Activated B cell treated with CpG ODN at 0.5 μM for 24 hours (primary cell): ENCODE results near the gene CDK14. TPM values are rescaled to one million over a fixed set of nuclear protein-coding genes. Genes with fewer than 3 reads are reported as not detected.

ENCODE experiments used
- ATAC-seq: fragments of 200-7000 bp; cut with Tn5 transposase; one replicate; pipeline ENCODE4 v1.10.0; 2021; ENCODE audit warnings: low read depth, mild to moderate bottlenecking, moderate library complexity
- CTCF ChIA-PET: fragments of 350-600 bp; sonication (Branson Sonifier 250); formaldehyde crosslinking; loops from one replicate; lab custom pipeline; 2021; ENCODE audit warnings: antibody characterized with exemption; lab: Charles Lee
- POLR2A ChIA-PET: fragments of 350-600 bp; sonication (Branson Sonifier 250); formaldehyde crosslinking; loops from one replicate; lab custom pipeline; 2021; ENCODE audit warnings: antibody characterized with exemption; lab: Charles Lee
- DNase-seq: peaks from one replicate; pipeline ENCODE4 v3.0.0; 2022
- H3K27ac Mint-ChIP-seq: one replicate; pipeline ENCODE4 v1.8.0; 2020; ENCODE audit warnings: mixed read lengths
- H3K27me3 Mint-ChIP-seq: one replicate; pipeline ENCODE4 v1.8.0; 2021; ENCODE audit warnings: mixed read lengths
- H3K36me3 Mint-ChIP-seq: one replicate; pipeline ENCODE4 v1.8.0; 2021; ENCODE audit warnings: low read depth, mixed read lengths
- H3K4me1 Mint-ChIP-seq: one replicate; pipeline ENCODE4 v1.8.0; 2021; ENCODE audit warnings: mixed read lengths
- H3K4me3 Mint-ChIP-seq: one replicate; pipeline ENCODE4 v1.8.0; 2020; ENCODE audit warnings: mild to moderate bottlenecking, mixed read lengths
- H3K9me3 Mint-ChIP-seq: one replicate; pipeline ENCODE4 v1.8.0; 2020; ENCODE audit warnings: mixed read lengths
- intact Hi-C: fragments of 100-400 bp; cut with micrococcal nuclease; formaldehyde crosslinking; loops from one replicate; pipeline ENCODE4 v1.15.1; 2024
- total RNA-seq: library from RNA; stranded (reverse); gene quantifications from 2 replicates; pipeline ENCODE4 v1.2.3, GENCODE V29; 2022
- TF ChIP-seq, protein P1 (sequence below): fragments of 200-600 bp; IDR thresholded peaks from one replicate; pipeline ENCODE4 v1.8.0; 2022; ENCODE audit warnings: antibody characterized with exemption, mild to moderate bottlenecking

CDK14 gene
- total RNA-seq, 1 donor from 2014 or later: 140 TPM

DNA sequence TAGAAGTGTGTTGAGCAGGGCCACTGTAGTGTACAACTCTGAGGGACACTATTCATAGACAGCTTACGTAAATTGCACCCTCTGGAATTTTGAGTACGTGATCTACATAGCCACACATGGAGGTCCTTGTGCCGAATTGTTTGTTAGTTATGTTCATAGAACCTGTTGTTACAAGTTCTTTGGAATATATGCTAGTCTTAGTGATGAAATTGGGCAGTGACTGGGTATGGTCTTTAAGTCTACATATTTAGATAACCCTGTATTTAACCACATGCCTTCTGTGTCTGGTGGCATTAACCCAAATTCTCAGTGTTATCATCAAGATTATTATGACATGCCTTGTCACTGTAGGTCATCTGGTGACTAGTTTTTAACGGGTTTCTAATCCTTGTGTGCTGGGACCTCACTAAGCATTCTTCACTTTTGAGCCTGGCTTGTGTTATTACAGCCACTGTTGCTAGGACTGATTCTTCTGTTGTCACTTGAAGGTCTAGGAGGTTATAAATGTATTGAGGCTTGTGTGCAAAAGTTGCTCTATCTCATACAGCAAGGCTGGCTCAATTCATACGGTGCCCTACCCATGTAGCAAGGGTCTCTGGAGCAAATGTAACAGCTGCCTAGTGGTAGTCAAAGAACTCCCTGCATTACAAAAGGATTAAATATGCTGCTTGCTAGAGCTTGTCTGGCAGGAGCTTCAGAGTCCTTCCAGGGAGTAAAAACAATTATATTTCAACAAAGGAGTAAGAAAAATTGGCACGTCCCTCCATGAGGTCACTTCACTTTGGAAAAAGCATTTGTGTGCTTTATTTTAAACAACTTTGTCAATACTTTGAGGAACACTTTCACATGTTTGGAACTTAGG lies 65.4 kb downstream of the CDK14 start:
- Mint-ChIP-seq H3K9me3 (peaks cover 5% of the 10 kb centered on the region), H3K36me3 (no peaks in the 10 kb centered on the region), H3K27ac (peak overlapping the region; percentile 62), H3K27me3 (no peaks in the 10 kb centered on the region), H3K4me3 (no peak overlapping the region), H3K4me1 (peaks cover 45% of the 10 kb centered on the region)
- ChIA-PET CTCF (no interaction called here), POLR2A (interaction anchor here (1.4 kb wide), 1 partner anchor 48 kb away, joined by 3 read pairs; no protein-coding TSS in a partner anchor)
- DNase-seq: no peak
- intact Hi-C loops: loop anchor here (10.0 kb wide), 1 partner anchor 603 kb away; the partner anchor contains the start of gene FZD1
- TF ChIP-seq, protein P1, sequence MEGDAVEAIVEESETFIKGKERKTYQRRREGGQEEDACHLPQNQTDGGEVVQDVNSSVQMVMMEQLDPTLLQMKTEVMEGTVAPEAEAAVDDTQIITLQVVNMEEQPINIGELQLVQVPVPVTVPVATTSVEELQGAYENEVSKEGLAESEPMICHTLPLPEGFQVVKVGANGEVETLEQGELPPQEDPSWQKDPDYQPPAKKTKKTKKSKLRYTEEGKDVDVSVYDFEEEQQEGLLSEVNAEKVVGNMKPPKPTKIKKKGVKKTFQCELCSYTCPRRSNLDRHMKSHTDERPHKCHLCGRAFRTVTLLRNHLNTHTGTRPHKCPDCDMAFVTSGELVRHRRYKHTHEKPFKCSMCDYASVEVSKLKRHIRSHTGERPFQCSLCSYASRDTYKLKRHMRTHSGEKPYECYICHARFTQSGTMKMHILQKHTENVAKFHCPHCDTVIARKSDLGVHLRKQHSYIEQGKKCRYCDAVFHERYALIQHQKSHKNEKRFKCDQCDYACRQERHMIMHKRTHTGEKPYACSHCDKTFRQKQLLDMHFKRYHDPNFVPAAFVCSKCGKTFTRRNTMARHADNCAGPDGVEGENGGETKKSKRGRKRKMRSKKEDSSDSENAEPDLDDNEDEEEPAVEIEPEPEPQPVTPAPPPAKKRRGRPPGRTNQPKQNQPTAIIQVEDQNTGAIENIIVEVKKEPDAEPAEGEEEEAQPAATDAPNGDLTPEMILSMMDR: no peak
- ATAC-seq: no peak

DNA sequence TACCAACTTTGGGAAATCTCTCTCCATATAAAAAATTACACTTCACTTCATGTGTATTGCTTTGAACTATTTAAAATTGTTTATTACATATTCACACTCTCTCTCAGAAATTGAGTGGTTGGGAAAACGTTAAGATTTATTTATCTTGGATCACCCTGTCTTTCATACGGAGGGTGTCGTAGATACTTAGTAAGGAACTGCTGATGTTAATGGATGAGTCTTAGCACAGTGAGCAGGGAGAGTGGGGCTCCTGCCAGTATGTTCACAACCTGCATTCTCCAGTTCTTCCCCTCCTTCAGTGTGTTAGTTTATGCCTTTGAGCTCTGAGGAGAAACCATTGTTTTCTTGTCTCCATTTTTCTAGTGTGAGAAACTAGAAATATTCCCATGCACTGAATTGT lies 67.1 kb downstream of the CDK14 start:
- Mint-ChIP-seq H3K4me1 (peaks cover 40% of the 10 kb centered on the region), H3K9me3 (peaks cover 4% of the 10 kb centered on the region), H3K36me3 (no peaks in the 10 kb centered on the region), H3K27me3 (no peaks in the 10 kb centered on the region), H3K27ac (no peak overlapping the region), H3K4me3 (no peak overlapping the region)
- intact Hi-C loops: loop anchor here (10.0 kb wide), 1 partner anchor 602 kb away; the partner anchor contains the start of gene FZD1
- CTCF ChIA-PET: interaction anchor here (1.0 kb wide), 1 partner anchor 8 kb away, joined by 3 read pairs; no protein-coding TSS in a partner anchor
- ATAC-seq (no peak), DNase-seq (no peak)
- POLR2A ChIA-PET: interaction anchor here (1.4 kb wide), 1 partner anchor 46 kb away, joined by 3 read pairs; no protein-coding TSS in a partner anchor
- TF ChIP-seq, protein P1: no peak

GRCh38 chr7:90666186-90666585 lies 70.1 kb downstream of the CDK14 start:
- ChIA-PET CTCF (no interaction called here), POLR2A (no interaction called here)
- TF ChIP-seq, protein P1: no peak
- no peak for ATAC-seq
- peaks cover 29% of the 10 kb centered on the region for H3K4me1 Mint-ChIP-seq
- intact Hi-C loops: loop anchor here (10.0 kb wide), 1 partner anchor 599 kb away; the partner anchor contains the start of gene FZD1
- H3K27me3 Mint-ChIP-seq: no peaks in the 10 kb centered on the region
- DNase-seq: no peak
- no peak overlapping the region for H3K4me3 Mint-ChIP-seq
- H3K36me3 Mint-ChIP-seq: no peaks in the 10 kb centered on the region
- no peaks in the 10 kb centered on the region for H3K9me3 Mint-ChIP-seq
- H3K27ac Mint-ChIP-seq: no peak overlapping the region

DNA sequence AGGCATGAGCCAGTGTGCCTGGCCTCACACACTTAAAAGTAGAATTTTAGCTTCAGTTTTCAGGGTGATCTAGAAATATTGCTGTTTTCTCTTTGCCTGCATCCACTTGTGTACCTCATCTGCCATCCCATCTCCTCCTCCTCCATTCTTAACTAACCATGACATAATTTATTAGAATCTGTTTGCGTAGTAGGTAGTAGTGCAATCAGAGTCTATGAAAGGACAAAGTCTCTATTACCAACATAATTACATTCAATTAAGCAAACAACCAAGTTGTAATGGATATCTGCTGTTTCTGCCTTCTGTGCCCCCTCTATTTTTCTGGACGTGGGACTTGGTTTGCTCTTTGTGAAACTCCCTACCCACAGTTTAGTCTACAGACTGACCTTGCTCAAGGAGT lies 72.9 kb downstream of the CDK14 start:
- Mint-ChIP-seq H3K4me3 (no peak overlapping the region), H3K36me3 (no peaks in the 10 kb centered on the region), H3K9me3 (no peaks in the 10 kb centered on the region), H3K27ac (no peak overlapping the region), H3K27me3 (no peaks in the 10 kb centered on the region), H3K4me1 (peaks cover 13% of the 10 kb centered on the region)
- ChIA-PET POLR2A (no interaction called here), CTCF (no interaction called here)
- TF ChIP-seq, protein P1: no peak
- DNase-seq (no peak), ATAC-seq (no peak)
- intact Hi-C loops: loop anchor here (10.0 kb wide), 1 partner anchor 596 kb away; the partner anchor contains the start of gene FZD1

GRCh38 chr7:90669492-90669891 lies 73.4 kb downstream of the CDK14 start:
- CTCF ChIA-PET: no interaction called here
- H3K4me3 Mint-ChIP-seq: no peak overlapping the region
- TF ChIP-seq, protein P1: no peak
- no peaks in the 10 kb centered on the region for H3K9me3 Mint-ChIP-seq
- peaks cover 13% of the 10 kb centered on the region for H3K4me1 Mint-ChIP-seq
- intact Hi-C loops: loop anchor here (10.0 kb wide), 1 partner anchor 595 kb away; the partner anchor contains the start of gene FZD1
- no peaks in the 10 kb centered on the region for H3K36me3 Mint-ChIP-seq
- POLR2A ChIA-PET: no interaction called here
- no peak overlapping the region for H3K27ac Mint-ChIP-seq
- ATAC-seq (no peak), DNase-seq (no peak)
- no peaks in the 10 kb centered on the region for H3K27me3 Mint-ChIP-seq
